Measurements from ENCODE around the gene TPO. TPM values are rescaled to one million over a fixed set of nuclear protein-coding genes. Genes with fewer than 3 reads are reported as not detected.
"Not testable (repeated sequence)": the region's sequence is repeated elsewhere in the genome, so short reads cannot be mapped to it uniquely, and the experiment has no call there.

Gene TPO
- total RNA-seq, 1 donor from 2014 or later, result 6.0 TPM

DNA sequence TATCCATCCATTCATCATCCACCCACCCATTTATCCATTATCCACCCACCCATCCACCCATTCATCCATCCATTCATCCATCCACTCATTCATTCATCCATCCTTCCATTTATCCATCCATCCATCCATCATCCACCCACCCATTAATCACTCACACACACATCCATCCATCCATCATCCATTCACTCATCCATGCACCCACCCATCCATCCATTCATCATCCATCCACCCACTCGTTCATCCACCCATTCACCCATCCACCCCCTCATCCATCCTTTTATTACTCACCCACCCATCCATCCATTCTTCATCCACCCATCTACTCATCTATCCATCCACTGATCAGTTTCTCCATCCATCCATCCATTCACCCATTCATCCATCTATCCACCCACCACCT, 8.1 kb upstream of the TPO start:
- DNase-seq (ENCODE audit: low spot score), result no peak

DNA sequence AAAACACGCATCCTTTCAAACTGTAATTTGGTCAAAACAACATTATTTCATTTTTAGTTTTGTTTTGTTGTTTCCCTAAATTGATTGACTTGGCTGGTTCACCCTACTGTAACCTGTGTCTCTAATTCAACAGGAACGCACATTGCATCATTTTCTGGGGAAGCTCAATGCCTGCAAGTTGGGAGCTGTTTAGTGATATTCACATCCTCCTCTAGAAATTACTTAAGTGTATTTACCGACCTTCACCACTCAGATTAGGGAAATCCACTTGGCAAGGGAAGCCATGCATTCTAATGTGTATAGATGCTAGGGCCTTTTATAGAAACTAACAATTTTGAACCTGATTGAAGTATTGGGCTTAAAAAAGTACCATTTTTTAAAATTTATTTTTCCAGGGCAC, 7.3 kb upstream of the TPO start:
- no peak for DNase-seq (ENCODE audit: low spot score)

DNA sequence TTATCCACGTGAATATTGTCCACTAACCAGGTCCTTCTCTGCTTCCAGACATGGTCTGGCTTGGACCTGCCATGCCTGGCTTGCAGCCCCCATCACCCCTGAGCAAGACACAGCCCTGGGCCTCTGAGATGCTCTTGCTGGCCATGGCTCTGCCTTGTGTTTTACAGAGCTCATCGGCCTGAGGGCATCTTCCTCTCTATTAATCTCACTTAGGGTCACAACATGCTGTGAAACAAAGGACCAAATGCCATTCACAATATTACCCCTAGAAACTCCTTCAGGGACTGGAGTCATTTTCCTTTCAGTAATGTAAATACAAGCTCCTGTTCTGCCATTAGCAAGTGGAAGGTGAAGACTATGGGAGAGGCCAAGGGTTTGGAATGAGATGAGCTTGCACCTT, 6.8 kb upstream of the TPO start:
- no peak for DNase-seq (ENCODE audit: low spot score)

DNA sequence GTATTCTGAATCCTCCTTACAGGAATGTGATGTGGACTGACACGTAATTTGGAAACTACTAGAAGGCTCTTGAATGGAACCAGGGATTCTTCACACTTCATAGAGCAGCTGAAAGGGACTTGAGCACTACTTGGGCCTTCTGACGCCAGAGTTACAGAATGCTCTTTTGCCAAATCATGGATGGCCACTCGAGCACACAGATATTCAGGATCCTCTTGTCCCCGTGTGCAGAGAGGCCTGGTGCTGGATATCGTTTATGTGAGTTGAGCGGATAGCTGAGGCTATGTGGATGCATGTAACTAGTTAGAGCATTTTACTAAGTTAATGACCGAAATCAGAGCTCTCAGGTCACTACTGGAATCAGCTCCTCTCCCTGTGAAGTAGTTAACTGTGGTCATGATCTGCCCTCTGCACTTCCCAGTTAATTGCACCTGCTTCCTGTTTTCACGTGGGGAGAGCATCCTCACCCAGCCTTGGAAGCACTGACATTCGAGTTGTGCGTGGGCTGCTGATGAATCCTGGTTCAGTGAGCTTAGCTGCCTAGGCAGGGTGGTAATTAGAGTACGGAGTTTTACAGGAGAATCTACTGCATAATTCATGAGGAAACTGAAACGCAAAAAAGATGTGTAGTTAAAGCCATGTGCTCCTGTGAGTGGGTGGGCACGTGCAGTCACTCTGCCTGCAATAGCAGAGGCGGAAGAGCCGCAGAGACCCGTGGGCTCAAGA, 5.2 kb upstream of the TPO start:
- DNase-seq (ENCODE audit: low spot score), result no peak

DNA sequence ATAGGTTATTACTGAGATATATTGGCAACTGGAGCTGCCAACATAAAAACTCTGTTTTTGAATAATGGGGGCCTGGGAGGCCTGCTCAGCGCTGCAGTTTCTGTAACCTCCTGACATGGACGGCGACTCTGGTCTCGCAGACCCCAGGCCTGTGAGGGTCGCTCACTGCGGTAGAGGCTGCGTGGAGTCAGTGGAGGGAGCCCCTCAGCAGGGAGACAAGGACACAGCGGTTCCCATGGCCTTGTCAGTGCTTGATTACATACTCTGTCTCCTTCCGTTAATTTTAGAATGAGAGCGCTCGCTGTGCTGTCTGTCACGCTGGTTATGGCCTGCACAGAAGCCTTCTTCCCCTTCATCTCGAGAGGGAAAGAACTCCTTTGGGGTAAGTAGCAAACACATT, 858 bp downstream of the TPO start:
- DNase-seq (ENCODE audit: low spot score), result no peak

DNA sequence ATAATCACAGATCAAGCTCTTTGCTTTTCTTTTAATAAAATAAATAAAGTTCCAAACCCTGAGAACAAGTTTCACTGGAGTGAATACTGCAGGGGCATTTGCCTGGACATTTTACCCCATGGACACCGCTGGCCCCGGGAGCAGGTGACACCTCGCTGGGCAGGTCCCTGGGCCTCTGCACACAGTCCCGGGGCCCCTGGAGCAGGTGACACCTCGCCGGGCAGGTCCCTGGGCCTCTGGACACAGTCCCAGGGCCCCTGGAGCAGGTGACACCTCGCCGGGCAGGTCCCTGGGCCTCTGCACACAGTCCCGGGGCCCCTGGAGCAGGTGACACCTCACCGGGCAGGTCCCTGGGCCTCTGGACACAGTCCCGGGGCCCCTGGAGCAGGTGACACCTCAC, 1.6 kb downstream of the TPO start:
- not testable (repeated sequence) for DNase-seq (ENCODE audit: low spot score)

DNA sequence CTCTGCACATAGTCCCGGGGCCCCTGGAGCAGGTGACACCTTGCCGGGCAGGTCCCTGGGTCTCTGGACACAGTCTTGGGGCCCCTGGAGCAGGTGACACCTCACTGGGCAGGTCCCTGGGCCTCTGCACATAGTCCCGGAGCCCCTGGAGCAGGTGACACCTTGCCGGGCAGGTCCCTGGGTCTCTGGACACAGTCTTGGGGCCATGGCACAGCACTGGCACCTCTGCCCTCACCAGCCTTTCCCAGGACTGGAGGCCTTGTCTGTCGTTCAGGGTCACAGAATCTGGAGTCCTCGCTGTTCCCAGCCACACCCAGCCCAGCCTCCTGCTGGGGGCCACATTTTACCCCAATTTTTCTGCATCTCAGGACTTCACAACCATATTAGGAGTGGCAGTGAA, 2.2 kb downstream of the TPO start:
- DNase-seq (ENCODE audit: low spot score), result no peak

DNA sequence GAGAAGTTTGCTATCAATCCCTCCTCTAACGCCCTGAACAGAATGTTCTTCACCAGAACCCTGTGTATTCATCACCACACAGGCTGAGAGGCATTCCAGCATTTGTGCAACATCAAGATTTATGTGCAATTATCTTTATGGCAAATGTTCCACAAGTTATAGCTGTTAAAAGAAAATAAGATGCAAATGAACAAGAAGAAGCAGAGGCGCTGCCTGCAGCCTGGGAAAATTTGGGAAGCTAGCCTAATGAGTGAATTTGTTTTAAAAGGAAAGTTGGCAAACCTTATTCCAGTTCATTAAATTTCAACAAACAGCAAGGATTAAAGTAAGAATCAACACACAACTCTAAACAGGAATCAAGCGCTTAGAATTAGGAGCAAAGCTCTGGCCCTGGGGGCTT, 5.3 kb downstream of the TPO start:
- no peak for DNase-seq (ENCODE audit: low spot score)

DNA sequence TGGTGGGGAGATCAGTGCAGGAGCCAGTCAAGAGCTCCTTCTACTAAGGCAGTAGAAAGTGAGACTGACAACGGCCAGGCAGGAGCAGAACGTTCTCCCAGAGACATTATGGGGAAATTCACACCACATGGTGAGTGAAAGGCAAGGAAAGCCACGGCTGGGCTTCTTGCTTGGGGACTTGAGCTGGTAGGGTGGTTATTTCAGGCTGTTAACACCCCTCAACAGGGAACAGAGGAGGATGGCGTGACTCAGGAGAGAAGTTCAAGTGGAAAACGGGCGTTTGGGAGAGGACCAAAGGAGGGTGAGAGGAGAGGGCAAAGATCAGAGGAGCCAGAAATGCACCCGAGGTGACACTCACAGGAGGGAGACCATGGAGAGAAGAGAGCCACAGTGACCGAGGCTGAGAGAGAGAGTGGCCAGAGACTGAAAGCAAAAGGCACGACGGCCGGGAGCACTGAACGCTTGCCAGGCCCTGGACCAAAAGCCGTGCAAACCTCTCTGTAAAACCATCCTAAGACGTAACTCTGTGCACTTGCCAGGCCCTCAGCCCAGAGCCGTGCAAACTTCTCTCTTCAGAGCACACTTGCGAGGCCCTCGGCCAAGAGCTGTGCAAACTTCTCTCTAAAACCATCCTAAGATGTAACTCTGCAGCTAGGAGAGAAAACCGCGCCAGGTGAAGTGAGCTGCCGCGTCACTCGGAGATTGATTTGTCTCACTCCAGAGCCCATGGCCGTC, 7.7 kb downstream of the TPO start:
- no peak for DNase-seq (ENCODE audit: low spot score)

DNA sequence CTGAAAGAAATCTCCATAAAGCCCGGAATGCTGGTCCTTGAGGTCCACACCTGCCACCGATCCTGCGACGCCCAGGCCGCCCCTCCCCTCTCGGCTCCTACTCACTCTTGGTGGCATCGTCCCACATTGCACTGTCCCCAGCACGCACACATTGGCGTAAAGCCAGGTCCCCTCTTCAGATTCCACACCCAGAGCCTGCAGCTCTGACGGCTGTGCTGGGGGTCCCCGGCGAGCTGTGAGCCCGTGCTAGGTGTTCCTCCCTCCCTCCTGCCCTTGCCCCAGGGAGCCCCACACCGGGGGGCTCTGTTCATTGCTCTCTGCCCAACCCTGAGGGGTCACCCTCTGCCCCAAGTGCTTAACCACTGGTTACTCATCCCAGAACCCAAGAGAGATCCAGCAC, 8.5 kb downstream of the TPO start:
- DNase-seq (ENCODE audit: low spot score), result no peak

DNA sequence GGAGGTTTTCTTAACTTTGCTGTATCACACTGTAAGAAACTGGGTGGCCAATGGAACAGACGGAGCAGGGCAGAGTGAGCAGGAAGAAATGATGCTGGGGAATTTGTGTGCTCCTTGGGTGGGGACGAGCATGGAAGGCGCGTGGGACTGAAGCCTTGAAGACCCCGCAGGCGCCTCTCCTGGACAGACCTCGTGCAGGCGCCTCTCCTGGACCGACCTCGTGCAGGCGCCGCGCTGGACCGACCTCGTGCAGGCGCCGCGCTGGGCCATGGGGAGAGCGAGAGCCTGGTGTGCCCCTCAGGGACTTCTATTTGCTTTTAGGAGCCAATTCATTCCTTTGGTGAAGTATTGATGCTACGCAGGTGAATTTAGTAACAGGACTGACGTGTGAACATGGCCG, 8.9 kb downstream of the TPO start:
- DNase-seq (ENCODE audit: low spot score), result no peak

DNA sequence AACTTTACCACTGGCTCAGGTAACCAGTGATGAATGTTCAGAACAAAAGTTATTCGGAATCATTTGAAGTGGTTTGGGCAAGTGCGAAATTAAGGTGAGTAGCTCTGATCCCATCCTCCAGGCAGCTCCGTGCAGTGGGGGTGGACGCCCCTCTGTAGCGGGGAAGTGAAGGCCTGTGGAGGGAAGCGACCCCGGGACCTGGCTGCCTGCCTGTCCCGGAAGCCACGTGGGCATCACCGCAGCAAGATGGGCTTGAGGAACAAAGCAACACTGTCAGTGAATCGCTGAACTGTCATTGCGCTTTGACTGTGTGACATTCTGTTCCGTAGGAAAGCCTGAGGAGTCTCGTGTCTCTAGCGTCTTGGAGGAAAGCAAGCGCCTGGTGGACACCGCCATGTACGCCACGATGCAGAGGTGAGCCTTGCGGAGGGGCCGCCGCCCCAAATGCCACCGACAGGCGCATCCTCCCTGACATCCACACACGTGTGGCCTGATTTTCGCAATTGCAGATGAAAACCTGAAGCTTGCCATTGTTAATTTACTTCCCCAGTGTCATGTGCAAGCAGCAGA, 9.5 kb downstream of the TPO start:
- DNase-seq (ENCODE audit: low spot score), result no peak

DNA sequence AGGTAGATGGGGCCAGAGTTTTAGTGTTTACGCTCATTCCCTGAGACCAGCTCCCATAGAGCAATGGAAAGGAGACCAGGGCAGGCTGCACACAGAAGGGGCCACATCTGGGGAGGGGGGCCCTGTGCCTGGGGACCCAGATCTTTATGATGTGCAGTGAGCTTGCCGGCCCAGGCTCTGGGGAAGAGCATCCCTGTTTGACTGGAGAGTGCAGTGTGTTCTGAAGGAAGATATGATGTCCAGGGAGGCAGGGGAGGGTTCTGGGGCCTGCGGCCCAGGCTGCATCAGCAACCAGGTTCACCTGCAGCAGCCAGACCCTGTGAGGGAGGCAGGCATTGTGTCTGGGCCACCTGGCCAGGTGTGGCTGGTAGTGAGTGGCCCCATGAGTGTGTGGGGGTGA, 13.8 kb downstream of the TPO start:
- DNase-seq (ENCODE audit: low spot score), result no peak

DNA sequence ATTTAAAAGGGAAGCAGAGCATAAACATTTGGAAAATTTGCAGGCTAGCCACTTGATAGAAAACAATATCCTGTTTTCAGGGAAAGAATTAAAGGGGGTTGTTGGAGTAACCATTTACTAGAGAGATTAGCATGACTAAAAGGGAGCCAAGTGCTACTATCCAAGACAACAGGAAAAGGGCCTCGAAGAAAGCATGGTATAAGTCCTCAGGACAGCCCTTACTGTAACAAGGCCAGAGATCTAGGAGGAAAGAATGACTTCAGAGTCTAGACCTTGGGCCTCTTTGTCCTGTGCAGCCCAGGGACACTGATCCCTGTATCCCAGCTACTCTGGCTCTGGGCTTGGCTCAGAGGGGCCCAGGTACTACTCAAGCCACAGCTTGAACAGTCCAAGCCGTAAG, 16.6 kb downstream of the TPO start:
- no peak for DNase-seq (ENCODE audit: low spot score)

DNA sequence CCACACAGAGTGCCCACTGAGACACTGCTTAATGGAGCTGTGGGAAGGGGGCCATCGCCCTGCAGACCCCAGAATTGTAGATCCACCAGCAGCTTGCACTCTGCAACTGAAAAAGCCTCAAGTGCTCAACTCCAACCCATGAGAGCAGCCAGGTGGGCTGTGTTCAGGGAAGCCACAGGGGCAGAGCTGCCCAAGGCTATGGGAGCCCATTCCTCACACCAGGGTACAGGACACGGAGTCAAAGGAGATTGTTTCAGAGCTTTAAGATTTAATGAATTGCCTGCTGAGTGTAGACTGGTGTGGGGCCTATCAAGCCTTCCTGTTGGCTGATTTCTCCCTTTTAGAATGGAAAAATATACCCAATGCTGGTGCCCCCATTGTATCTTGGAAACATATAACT, 17.2 kb downstream of the TPO start:
- no peak for DNase-seq (ENCODE audit: low spot score)

DNA sequence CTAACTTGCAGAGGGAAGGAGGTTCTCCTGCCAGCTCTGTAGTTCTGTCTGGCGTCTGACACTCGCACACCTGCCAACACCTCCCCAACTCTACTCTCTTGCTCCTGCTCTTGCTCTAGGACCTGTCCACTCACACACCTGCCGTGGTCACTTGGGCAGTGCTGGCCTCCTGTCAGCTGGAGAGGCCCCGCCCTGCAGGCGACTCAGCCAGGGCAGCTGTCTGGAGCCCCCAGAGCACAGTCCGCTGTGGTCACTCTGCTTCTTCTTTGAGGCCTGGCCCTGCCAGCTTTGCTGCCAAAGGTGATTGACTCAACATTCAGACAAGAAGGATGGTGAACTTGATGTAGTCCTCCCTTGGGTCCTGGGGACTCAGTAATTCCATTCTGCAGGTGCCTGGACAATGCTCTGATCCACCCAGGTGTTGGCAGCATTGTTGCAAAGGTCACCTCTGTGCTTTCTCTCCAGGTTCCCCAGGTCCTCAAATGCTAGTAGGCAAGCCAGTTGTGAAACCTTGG, 18.7 kb downstream of the TPO start:
- DNase-seq (ENCODE audit: low spot score), result no peak

DNA sequence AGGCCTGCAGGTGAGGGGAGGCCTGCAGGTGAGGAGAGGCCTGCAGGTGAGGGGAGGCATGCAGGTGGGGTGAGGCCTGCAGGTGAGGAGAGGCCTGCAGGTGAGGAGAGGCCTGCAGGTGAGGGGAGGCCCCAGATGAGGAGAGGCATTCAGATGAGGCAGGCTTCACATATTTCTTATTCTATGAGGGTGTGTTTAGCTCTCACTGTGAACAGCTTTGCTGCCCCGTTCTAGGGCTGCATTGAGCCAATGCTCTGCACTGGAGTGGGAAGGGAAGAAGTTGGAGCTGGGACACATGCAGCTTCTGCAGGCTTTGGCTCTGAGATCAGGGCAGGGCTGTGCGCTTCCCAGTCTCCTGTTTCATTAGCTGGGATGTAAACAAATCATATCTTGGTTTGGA, 19.5 kb downstream of the TPO start:
- no peak for DNase-seq (ENCODE audit: low spot score)

DNA sequence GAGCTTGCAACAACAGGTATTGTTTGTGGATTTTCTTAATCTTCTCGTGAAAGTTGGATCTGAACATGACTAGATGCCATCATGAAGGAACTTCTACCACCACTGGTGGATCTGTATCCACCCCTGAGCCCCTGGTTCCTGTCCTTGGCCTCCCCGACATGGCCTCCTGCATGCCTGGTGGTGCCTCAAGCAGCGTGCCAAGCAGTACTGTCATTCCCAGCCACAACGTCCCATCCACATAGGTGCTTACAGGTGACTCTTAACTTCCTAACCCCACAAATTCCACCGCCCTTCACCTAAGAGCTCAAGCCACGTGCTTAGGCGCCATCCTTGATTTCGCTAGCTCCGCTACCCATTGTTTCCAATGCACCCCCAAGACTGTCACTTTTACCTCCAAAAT, 23.1 kb downstream of the TPO start:
- DNase-seq (ENCODE audit: low spot score), result no peak

DNA sequence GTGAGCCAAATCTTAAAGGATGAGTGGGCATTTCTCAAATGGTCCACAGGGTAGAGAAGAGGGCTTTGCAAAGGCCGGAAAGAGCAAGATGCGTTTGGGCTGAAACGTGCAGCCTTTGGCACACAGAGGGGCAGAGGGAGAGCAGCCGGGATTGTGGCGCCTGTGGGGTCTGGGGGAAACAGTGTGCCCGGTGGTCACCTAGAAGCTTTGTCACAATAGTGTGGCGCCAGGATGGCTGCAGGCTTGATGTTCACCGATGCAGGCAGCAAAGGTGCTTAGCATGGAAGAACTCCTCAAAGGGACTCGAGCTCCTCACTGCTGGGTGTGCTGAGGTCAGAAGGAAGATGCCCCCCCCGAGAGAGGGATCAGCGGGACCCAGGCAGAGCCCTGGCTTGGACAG, 23.8 kb downstream of the TPO start:
- no peak for DNase-seq (ENCODE audit: low spot score)

DNA sequence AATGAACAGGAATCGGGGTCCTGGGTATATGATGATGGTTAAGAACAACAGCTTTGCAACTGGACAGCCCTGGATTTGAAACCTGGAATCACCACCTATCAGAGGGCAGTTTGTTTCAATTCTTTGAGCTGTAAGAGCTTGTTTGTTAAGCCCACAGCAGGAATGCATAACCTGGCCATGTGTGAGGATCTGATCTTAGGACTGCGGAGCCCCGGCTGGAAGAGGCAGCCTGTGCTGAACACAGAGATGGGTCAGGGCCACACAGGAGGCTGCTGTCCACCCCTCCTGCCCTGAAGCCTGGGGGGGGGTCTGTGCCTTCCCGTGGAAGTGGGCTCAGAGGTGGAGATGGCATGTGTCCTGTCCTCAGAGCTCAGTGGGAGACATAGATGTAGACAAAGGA, 24.3 kb downstream of the TPO start:
- DNase-seq (ENCODE audit: low spot score), result no peak

DNA sequence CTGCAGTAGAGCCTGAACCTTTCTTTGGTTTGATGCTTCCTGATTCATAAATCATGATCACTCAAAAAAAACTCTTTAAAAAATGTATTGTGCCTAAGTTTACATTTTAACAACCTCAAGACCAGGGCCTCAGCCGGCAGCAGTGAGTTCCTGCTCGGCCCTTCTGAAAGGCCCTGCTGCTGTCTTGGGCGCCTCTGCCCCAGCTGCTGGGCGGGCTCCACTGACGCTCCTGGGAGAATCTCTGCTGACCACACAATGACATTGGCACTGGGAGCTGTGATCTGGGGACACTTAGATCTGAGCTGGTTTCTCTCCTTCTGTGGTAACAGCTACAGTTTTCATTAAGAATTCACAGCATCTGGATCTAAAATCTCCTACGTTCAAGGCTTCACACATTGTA, 25.7 kb downstream of the TPO start:
- no peak for DNase-seq (ENCODE audit: low spot score)

DNA sequence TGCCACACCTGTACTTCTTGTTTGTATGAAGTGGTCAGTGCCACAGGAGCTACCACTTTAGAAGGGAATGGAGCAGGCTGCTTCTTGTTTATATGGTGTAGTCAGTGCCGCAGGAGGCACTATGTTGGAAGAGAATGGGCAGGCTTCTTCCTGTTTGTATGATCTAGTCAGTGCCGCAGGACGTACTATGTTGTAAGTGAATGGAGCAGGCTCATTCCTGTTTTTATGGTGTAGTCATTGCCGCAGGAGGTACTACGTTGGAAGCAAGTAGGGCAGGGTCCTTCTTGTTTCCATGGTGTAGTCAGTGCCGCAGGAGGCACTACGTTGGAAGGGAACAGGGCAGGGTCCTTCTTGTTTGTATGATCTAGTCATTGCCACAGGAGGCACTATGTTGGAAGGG, 27.3 kb downstream of the TPO start:
- DNase-seq (ENCODE audit: low spot score), result no peak

DNA sequence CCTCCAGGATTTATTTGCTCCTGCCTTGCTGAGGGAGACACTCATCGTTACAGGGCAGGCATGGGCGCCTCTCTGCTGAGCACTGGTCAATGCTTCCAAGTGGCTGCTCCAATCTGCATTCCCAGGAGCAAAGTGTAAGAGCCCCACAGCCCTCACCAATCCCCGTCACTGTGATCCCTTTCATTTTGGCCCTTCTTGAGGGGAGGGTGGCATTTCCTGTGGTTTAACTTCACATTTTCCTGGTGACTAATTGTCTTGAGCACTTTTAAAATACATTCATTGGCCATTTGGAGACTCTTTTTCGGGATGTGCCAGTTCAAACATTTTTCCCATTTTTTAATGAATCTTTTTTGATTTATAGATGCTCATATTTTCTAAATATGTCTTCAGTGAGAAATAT, 33.0 kb downstream of the TPO start:
- DNase-seq (ENCODE audit: low spot score), result no peak

All from umbilical cord (tissue), 2 donors.